ENCODE results near the gene LHX4.
"Not testable (repeated sequence)": the region's sequence is repeated elsewhere in the genome, so short reads cannot be mapped to it uniquely, and the experiment has no call there.

The LHX4 gene

GRCh38 chr1:180197231-180197630 is 32.8 kb upstream of the LHX4 start:
- no peak for DNase-seq (ENCODE audit: low spot score)

GRCh38 chr1:180198196-180198595 is 31.9 kb upstream of the LHX4 start:
- no peak for DNase-seq (ENCODE audit: low spot score)

- no peak for DNase-seq (ENCODE audit: low spot score)
Measured at GRCh38 chr1:180198611-180199010, 31.5 kb upstream of the LHX4 start.

GRCh38 chr1:180199018-180199417 is 31.0 kb upstream of the LHX4 start:
- DNase-seq (ENCODE audit: low spot score) = no peak

- DNase-seq (ENCODE audit: low spot score) = no peak
Measured at GRCh38 chr1:180201451-180202200, 28.4 kb upstream of the LHX4 start.

- not testable (repeated sequence) for DNase-seq (ENCODE audit: low spot score)
Measured at GRCh38 chr1:180202588-180202987, 27.5 kb upstream of the LHX4 start.

- no peak for DNase-seq (ENCODE audit: low spot score)
Measured at GRCh38 chr1:180204231-180204630, 25.8 kb upstream of the LHX4 start.

GRCh38 chr1:180206581-180206980 is 23.5 kb upstream of the LHX4 start:
- no peak for DNase-seq (ENCODE audit: low spot score)

GRCh38 chr1:180208264-180208663 is 21.8 kb upstream of the LHX4 start:
- DNase-seq (ENCODE audit: low spot score) = no peak

GRCh38 chr1:180210008-180210620 is 19.9 kb upstream of the LHX4 start:
- no peak for DNase-seq (ENCODE audit: low spot score)

GRCh38 chr1:180211156-180211859 is 18.8 kb upstream of the LHX4 start:
- no peak for DNase-seq (ENCODE audit: low spot score)

- DNase-seq (ENCODE audit: low spot score) = no peak
Measured at GRCh38 chr1:180211860-180212229, 18.2 kb upstream of the LHX4 start.

- peak; percentile 86 for DNase-seq (ENCODE audit: low spot score)
Measured at GRCh38 chr1:180213401-180214170, 16.5 kb upstream of the LHX4 start.

GRCh38 chr1:180215856-180216625 is 14.0 kb upstream of the LHX4 start:
- DNase-seq (ENCODE audit: low spot score) = no peak

- no peak for DNase-seq (ENCODE audit: low spot score)
Measured at GRCh38 chr1:180217006-180217405, 13.1 kb upstream of the LHX4 start.

GRCh38 chr1:180218806-180219765 is 11.0 kb upstream of the LHX4 start:
- DNase-seq (ENCODE audit: low spot score) = no peak

GRCh38 chr1:180219776-180220175 is 10.3 kb upstream of the LHX4 start:
- no peak for DNase-seq (ENCODE audit: low spot score)

- no peak for DNase-seq (ENCODE audit: low spot score)
Measured at GRCh38 chr1:180221462-180221861, 8.6 kb upstream of the LHX4 start.

- DNase-seq (ENCODE audit: low spot score) = no peak
Measured at GRCh38 chr1:180224902-180225301, 5.2 kb upstream of the LHX4 start.

GRCh38 chr1:180225403-180225802 is 4.7 kb upstream of the LHX4 start:
- no peak for DNase-seq (ENCODE audit: low spot score)

Data from HuH-7 (cell line).